GM23248 (cell line): ENCODE measurements around the gene CAMP. TPM values are rescaled to one million over a fixed set of nuclear protein-coding genes. Genes with fewer than 3 reads are reported as not detected.
A peak's percentile ranks its signal among the peaks of the same experiment; 100 is the strongest.

Source experiments
- DNase-seq: peaks from one replicate; pipeline ENCODE4 v3.0.0-alpha.2; 2015
- H2AFZ ChIP-seq: fragments of 200-600 bp; sonication (generic); 2 replicates; pipeline ENCODE4 v1.6.1; 2016; ENCODE audit warnings: antibody characterized with exemption
- H3F3A ChIP-seq: fragments of 200-600 bp; sonication (generic); 2 replicates; pipeline ENCODE4 v1.6.1; 2016; ENCODE audit warnings: mild to moderate bottlenecking, antibody characterized with exemption, mixed run types; ENCODE audit not compliant: insufficient read depth
- H3K27ac ChIP-seq: fragments of 200-600 bp; sonication (generic); 2 replicates; pipeline ENCODE4 v1.5.1; 2016; ENCODE audit warnings: mild to moderate bottlenecking
- H3K27me3 ChIP-seq: fragments of 200-600 bp; sonication (generic); replicated peaks from 2 replicates; pipeline ENCODE4 v1.6.1; 2016; ENCODE audit warnings: mild to moderate bottlenecking; ENCODE audit not compliant: insufficient read depth
- H3K36me3 ChIP-seq: fragments of 200-600 bp; sonication (generic); 2 replicates; pipeline ENCODE4 v1.6.1; 2016; ENCODE audit warnings: low read depth, mild to moderate bottlenecking
- H3K4me1 ChIP-seq: fragments of 200-600 bp; sonication (generic); 2 replicates; pipeline ENCODE4 v1.6.1; 2016; ENCODE audit warnings: mild to moderate bottlenecking; ENCODE audit not compliant: insufficient read depth
- H3K4me2 ChIP-seq: fragments of 200-600 bp; sonication (generic); one replicate; pipeline ENCODE4 v1.6.1; 2016; ENCODE audit warnings: mild to moderate bottlenecking; ENCODE audit not compliant: unreplicated experiment
- H3K4me3 ChIP-seq: fragments of 200-600 bp; sonication (generic); 2 replicates; pipeline ENCODE4 v1.5.1; 2016; ENCODE audit warnings: mild to moderate bottlenecking
- H3K79me2 ChIP-seq: fragments of 200-600 bp; sonication (generic); 2 replicates; pipeline ENCODE4 v1.6.1; 2016; ENCODE audit warnings: mild to moderate bottlenecking; ENCODE audit not compliant: insufficient read depth
- H3K9ac ChIP-seq: fragments of 200-600 bp; sonication (generic); 2 replicates; pipeline ENCODE4 v1.6.1; 2016; ENCODE audit warnings: mild to moderate bottlenecking
- H3K9me2 ChIP-seq: fragments of 200-600 bp; sonication (generic); 2 replicates; pipeline ENCODE4 v1.6.1; 2016; ENCODE audit warnings: mixed run types, mild to moderate bottlenecking, moderate library complexity; ENCODE audit not compliant: insufficient read depth
- H3K9me3 ChIP-seq: fragments of 200-600 bp; sonication (generic); one replicate; pipeline ENCODE4 v1.6.1; 2017; ENCODE audit warnings: low read depth
- H4K20me1 ChIP-seq: fragments of 200-600 bp; sonication (generic); 2 replicates; pipeline ENCODE4 v1.6.0; 2016; ENCODE audit not compliant: insufficient read depth
- EZH2 ChIP-seq: fragments of 200-600 bp; sonication (generic); IDR thresholded peaks from 2 replicates; pipeline ENCODE4 v1.6.1; 2018; ENCODE audit warnings: antibody characterized with exemption, mild to moderate bottlenecking; ENCODE audit not compliant: insufficient read depth, poor library complexity, severe bottlenecking
- EZH2phosphoT487 ChIP-seq: fragments of 200-600 bp; sonication (generic); IDR thresholded peaks from 2 replicates; pipeline ENCODE4 v1.6.1; 2018; ENCODE audit warnings: antibody characterized with exemption, moderate library complexity, mild to moderate bottlenecking, low read depth; ENCODE audit not compliant: insufficient read depth
- WGBS, 2 experiments: methylation state at CpG; one replicate each; pipeline ENCODE4 v1.1.6; 2015 to 2017; ENCODE audit warnings: low lambda C conversion rate in 2 of 2, low coverage in 1 of 2; ENCODE audit errors: missing lambda C conversion rate in 2 of 2; 5-methylcytosine and 5-hydroxymethylcytosine counted together
- in situ Hi-C: fragments of 300-500 bp; cut with MboI; formaldehyde crosslinking; loops from 2 replicates; pipeline ENCODE4 v1.15.0; 2020
- microRNA counts: library from miRNA; unstranded; fragments of <30 nt; microRNA quantifications from one replicate; lab custom pipeline; 2016
- microRNA-seq: library from miRNA; unstranded; fragments of <30 nt; microRNA quantifications from one replicate; pipeline ENCODE4, GENCODE V29; 2016; ENCODE audit warnings: borderline number of aligned reads
- polyA plus RNA-seq: library from polyadenylated mRNA; unstranded; fragments of >200 nt; fragmentation: Nextera tagmentation; extraction: Ambion mirVana; gene quantifications from 2 replicates; pipeline ENCODE4 v1.2.1, GENCODE V29; 2016
- small RNA-seq: library from RNA; depleted of rRNA; stranded (forward); fragments of <200 nt; gene quantifications from one replicate; pipeline ENCODE3, GENCODE V24; 2014; ENCODE audit warnings: low read depth, low replicate concordance
- total RNA-seq: library from RNA; depleted of rRNA; stranded (reverse); fragments of >200 nt; shearing (Covaris generic); gene quantifications from 2 replicates; pipeline ENCODE4 v1.2.3, GENCODE V29; 2014; rRNA removed

Gene CAMP
- total and polyA plus RNA-seq, 2 experiments from 2014 or later: not detected

DNA sequence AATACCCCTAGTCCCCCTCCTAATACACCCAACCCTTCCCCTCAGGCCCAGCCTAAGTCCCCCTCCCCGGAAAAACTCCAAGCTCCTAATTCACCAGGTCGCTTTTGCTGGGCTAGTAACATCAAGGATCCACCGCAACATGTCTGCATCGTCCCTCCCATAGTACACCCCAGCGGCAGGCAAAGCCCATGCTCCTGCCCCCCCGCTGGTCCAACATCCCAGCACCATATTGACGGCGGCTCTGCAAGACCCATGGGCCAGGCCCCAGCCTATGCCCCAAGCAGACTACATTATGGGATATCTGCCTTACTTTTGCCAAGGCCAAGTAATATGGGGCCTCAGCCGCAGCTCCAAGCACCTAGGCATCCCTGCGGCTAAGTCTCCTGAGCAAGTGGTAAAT is 51.2 kb downstream of the CAMP start:
- Histone ChIP-seq H3K4me3 (no peak overlapping the region), H4K20me1 (no peaks in the 10 kb centered on the region), H3K4me2 (no peak overlapping the region), H3K9me2 (no peaks in the 10 kb centered on the region), H3K9ac (no peak overlapping the region), H3F3A (no peaks in the 10 kb centered on the region), H3K9me3 (no peaks in the 10 kb centered on the region), H2AFZ (no peak overlapping the region), H3K27ac (no peak overlapping the region), H3K27me3 (no peaks in the 10 kb centered on the region), H3K4me1 (0 out of 2 replicates have a peak, but pooled peaks cover under 1% of the 10 kb centered on the region), H3K36me3 (no peaks in the 10 kb centered on the region), H3K79me2 (no peaks in the 10 kb centered on the region)
- in situ Hi-C loops: loop anchor here (10.0 kb wide), 1 partner anchor 160 kb away; the partner anchor contains the start of gene PLXNB1
- no peak for TF ChIP-seq EZH2phosphoT487
- no peak for TF ChIP-seq EZH2
- 80 to 85% methylated on average over 9 to 10 of the region's 10 CpGs for WGBS, 2 experiments
- no peak for DNase-seq

MicroRNAs within 50 kb of the gene (microRNA counts, 767-probe panel; counts per million panel counts)
- microRNA hsa-miR-4443 (lab: Ali Mortazavi, UCI): 7,032 counts per million, percentile 94 among the panel's probes with 10 or more counts

Small RNA genes within 50 kb of the gene (microRNA-seq; reads per million reads assigned to microRNA genes)
- 1.5 reads per million for gene MIR4443

Small RNA genes within 50 kb of the gene (small RNA-seq; reads per million reads assigned to genes)
- not detected for gene MIR4443
- gene NDUFB1P1: not detected
- gene RNU7-128P: not detected

Other genes starting within 250 kb of the CAMP start
- gene MAP4, start 207.1 kb upstream of the CAMP start, total RNA-seq: 121 and 132 TPM in 2 replicates
- 235 and 253 TPM in 2 replicates for gene MAP4, start 207.1 kb upstream of the CAMP start, polyA plus RNA-seq
- 4.3 and 4.6 TPM in 2 replicates for gene CDC25A, start 35.1 kb upstream of the CAMP start, total RNA-seq
- gene CDC25A, start 35.1 kb upstream of the CAMP start, polyA plus RNA-seq: 1.5 TPM in 2 replicates
- 1.9 and 2.3 TPM in 2 replicates for gene ZNF589, start 17.6 kb downstream of the CAMP start, total RNA-seq
- gene ZNF589, start 17.6 kb downstream of the CAMP start, polyA plus RNA-seq: 2.2 and 2.4 TPM in 2 replicates
- 24.3 and 33.3 TPM in 2 replicates for gene NME6, start 77.9 kb downstream of the CAMP start, total RNA-seq
- 28.9 and 30.2 TPM in 2 replicates for gene NME6, start 77.9 kb downstream of the CAMP start, polyA plus RNA-seq
- not detected in 2 replicates for gene SPINK8, start 110.2 kb downstream of the CAMP start, total RNA-seq
- gene SPINK8, start 110.2 kb downstream of the CAMP start, polyA plus RNA-seq: not detected in 2 replicates
- gene FBXW12, start 148.7 kb downstream of the CAMP start, total RNA-seq: not detected in 2 replicates
- gene FBXW12, start 148.7 kb downstream of the CAMP start, polyA plus RNA-seq: not detected in 2 replicates
- 5.5 and 8.0 TPM in 2 replicates for gene PLXNB1, start 206.6 kb downstream of the CAMP start, total RNA-seq
- gene PLXNB1, start 206.6 kb downstream of the CAMP start, polyA plus RNA-seq: 3.3 and 4.9 TPM in 2 replicates
- gene CCDC51, start 216.6 kb downstream of the CAMP start, total RNA-seq: 10.1 and 10.6 TPM in 2 replicates
- gene CCDC51, start 216.6 kb downstream of the CAMP start, polyA plus RNA-seq: 14.0 and 14.9 TPM in 2 replicates
- 150 and 244 TPM in 2 replicates for gene TMA7, start 216.8 kb downstream of the CAMP start, total RNA-seq
- gene TMA7, start 216.8 kb downstream of the CAMP start, polyA plus RNA-seq: 535 and 552 TPM in 2 replicates
- gene ATRIP, start 223.2 kb downstream of the CAMP start, total RNA-seq: 8.4 and 9.5 TPM in 2 replicates
- 4.2 and 4.6 TPM in 2 replicates for gene ATRIP, start 223.2 kb downstream of the CAMP start, polyA plus RNA-seq